ENCODE data around the gene TIMP2. TPM values are rescaled to one million over a fixed set of nuclear protein-coding genes. Genes with fewer than 3 reads are reported as not detected.

Gene TIMP2
- total RNA-seq, 2 experiments from 2014 or later: 0.35 to 0.43 TPM

DNA sequence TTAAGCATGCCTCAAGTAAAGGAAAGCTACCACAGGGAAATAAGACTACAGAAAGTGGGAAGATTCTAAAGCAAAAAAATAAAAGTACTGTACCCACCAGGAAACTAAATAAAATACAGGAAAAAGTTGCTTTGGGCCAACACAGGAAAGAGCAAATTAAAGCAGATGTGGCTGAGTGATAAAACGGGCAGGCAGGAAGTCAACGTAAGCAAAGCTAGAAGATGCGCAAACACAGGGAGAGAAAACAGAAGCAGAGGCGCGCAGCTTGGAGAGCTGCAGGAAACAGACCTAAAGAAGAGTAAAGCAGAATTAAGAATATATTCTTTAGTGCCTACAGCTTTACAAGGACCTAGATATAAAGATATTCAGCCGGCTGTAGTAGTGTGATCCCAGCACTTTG lies 106.3 kb downstream of the TIMP2 start:
- Mint-ChIP-seq H3K4me1 (ENCODE audit: low read depth) (peaks cover 53% of the 10 kb centered on the region), H3K27ac (peak overlapping the region; percentile 85), H3K9me3 (no peaks in the 10 kb centered on the region), H3K4me3 (peak overlapping the region; percentile 45), H3K27me3 (ENCODE audit: low read depth) (no peaks in the 10 kb centered on the region), H3K36me3 (ENCODE audit: low read depth) (peaks cover 68% of the 10 kb centered on the region)
- CTCF ChIA-PET: interaction anchor here (0.7 to 2.0 kb wide), 5 partner anchors 20 to 112 kb away, joined by 3 to 5 read pairs (median 4); partner anchors contain the start of gene USP36
- peak; percentile 66 for DNase-seq
- intact Hi-C loops (cut with micrococcal nuclease): loop anchor here (1.0 kb wide), 1 partner anchor 22 kb away; no protein-coding TSS in a partner anchor

DNA sequence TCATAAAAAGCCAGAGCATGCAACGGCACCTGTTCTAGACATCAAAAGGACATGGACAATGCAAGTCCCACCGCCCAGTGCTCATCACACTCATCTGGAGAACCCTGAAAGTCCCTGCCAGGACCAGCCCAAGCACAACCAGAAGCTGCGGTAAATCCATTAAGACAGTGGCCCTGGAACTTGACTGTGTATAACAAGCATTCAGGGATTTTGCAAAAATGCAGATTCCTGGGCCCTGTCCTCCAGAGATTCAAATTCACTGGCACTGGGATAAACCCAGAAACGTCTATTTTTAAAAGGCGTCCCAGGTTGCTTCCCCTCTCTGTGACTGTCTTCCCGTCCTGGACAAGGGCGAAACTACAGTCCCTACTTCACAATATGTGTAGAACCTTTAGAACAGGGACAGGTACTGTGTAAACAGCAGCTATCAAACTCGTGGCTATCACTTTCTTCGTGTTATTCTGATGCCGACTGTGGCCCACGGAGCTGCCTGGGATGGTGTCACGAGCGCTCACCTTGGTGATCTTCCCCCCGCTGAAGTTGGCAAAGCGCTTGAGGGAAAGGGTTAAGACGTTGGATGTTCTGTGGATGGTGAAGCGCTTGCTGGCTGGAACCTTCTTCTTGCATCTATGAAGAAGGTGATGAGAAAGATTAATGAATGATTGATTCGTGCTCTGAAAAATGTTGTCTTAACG lies 106.9 kb downstream of the TIMP2 start:
- intact Hi-C loops (cut with micrococcal nuclease): no loop called here
- Mint-ChIP-seq H3K27ac (peak overlapping the region; percentile 86), H3K4me3 (peak overlapping the region; percentile 45), H3K27me3 (ENCODE audit: low read depth) (no peaks in the 10 kb centered on the region), H3K9me3 (no peaks in the 10 kb centered on the region), H3K4me1 (ENCODE audit: low read depth) (peaks cover 50% of the 10 kb centered on the region), H3K36me3 (ENCODE audit: low read depth) (peaks cover 68% of the 10 kb centered on the region)
- CTCF ChIA-PET: interaction anchor here (1.1 to 2.0 kb wide), 3 partner anchors 23 to 111 kb away, joined by 3 to 5 read pairs (median 4); partner anchors contain the start of gene USP36
- no peak for DNase-seq

DNA sequence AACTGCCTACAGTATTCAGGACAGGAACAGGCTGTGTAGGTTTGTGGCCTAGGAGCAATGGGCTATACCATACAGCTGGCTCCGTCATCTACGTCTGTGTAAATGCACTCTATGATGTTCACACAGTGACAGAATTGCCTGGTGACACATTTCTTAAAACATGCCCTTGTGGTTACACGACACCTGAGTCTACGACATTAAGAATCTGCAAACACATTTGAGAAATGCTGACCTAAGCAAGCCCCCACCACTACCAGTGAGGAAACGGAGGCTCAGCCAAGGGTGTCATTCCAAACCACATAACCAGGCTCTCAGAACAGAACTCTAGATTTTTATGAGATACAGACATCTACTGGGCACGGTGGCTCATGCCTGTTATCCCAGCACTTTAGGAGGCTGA lies 108.1 kb downstream of the TIMP2 start:
- H3K4me1 Mint-ChIP-seq (ENCODE audit: low read depth): peaks cover 47% of the 10 kb centered on the region
- peak overlapping the region; percentile 86 for H3K27ac Mint-ChIP-seq
- peak; percentile 82 for DNase-seq
- no peaks in the 10 kb centered on the region for H3K27me3 Mint-ChIP-seq (ENCODE audit: low read depth)
- H3K4me3 Mint-ChIP-seq: no peak overlapping the region
- CTCF ChIA-PET: no interaction called here
- intact Hi-C loops (cut with micrococcal nuclease): loop anchor here (1.0 to 2.0 kb wide), 2 partner anchors 38 to 69 kb away; no protein-coding TSS in a partner anchor
- H3K9me3 Mint-ChIP-seq: no peaks in the 10 kb centered on the region
- peaks cover 66% of the 10 kb centered on the region for H3K36me3 Mint-ChIP-seq (ENCODE audit: low read depth)

DNA sequence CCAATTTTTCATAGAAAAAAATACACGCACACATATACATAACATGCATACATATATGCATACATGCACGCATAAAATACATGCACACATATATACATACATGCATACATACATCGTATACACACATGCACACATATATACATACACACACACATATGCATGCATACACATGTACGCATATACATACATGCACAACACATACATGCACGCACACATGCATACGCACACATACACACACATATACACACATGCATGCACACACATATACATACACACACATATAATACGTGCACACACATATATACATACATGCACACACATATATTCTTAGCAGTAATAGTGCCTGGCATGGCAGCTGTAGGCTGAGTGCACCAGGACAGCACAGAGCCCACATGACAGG lies 109.5 kb downstream of the TIMP2 start:
- CTCF ChIA-PET: no interaction called here
- H3K4me3 Mint-ChIP-seq: no peak overlapping the region
- DNase-seq: no peak
- H3K4me1 Mint-ChIP-seq (ENCODE audit: low read depth): peaks cover 39% of the 10 kb centered on the region
- peaks cover 67% of the 10 kb centered on the region for H3K36me3 Mint-ChIP-seq (ENCODE audit: low read depth)
- H3K27me3 Mint-ChIP-seq (ENCODE audit: low read depth): no peaks in the 10 kb centered on the region
- no peak overlapping the region for H3K27ac Mint-ChIP-seq
- no peaks in the 10 kb centered on the region for H3K9me3 Mint-ChIP-seq
- intact Hi-C loops (cut with micrococcal nuclease): loop anchor here (2.0 kb wide), 1 partner anchor 37 kb away; no protein-coding TSS in a partner anchor

DNA sequence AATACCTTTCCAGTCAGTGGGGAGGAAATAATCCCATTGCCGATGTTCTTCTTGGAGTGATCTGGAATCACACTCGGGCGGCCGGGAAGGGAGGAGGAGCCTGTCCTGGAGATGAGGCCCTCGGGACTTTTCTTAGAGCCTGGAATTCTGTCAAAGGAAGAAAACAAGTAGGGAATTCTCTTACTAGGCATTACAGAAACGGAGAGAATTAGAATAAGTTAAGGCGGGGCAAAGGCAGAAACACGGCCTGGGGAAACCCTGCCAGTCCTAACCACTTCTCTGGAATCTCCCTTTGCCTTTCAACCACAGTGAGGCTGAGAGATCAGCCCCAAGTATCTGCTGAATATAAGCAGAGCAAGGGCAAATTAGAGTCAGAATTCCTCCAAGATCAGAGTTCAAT lies 112.3 kb downstream of the TIMP2 start:
- no peaks in the 10 kb centered on the region for H3K27me3 Mint-ChIP-seq (ENCODE audit: low read depth)
- intact Hi-C loops (cut with micrococcal nuclease): no loop called here
- no peak for DNase-seq
- peaks cover 63% of the 10 kb centered on the region for H3K36me3 Mint-ChIP-seq (ENCODE audit: low read depth)
- H3K4me3 Mint-ChIP-seq: no peak overlapping the region
- H3K27ac Mint-ChIP-seq: peak overlapping the region; percentile 46
- peaks cover 24% of the 10 kb centered on the region for H3K4me1 Mint-ChIP-seq (ENCODE audit: low read depth)
- H3K9me3 Mint-ChIP-seq: no peaks in the 10 kb centered on the region
- CTCF ChIA-PET: no interaction called here

DNA sequence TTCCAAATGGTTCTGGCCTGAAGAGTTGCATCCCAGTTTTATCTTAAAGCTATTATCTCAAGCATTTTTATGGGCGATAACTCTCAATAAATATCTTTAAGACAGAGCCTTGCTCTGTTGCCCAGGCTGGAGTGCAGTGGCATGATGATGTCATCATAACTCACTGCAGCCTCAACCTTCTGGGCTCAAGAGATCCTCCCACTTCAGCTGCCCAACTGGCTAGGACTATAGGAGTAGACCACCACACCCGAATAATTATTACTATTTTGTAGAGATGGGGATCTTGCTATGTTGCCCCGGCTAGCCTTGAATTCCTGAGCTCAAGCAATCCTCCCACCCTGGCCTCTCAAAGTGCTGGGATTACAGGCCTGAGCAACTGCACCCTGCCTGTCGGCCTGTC lies 117.0 kb downstream of the TIMP2 start:
- intact Hi-C loops (cut with micrococcal nuclease): no loop called here
- H3K4me1 Mint-ChIP-seq (ENCODE audit: low read depth): peaks cover 43% of the 10 kb centered on the region
- peaks cover 65% of the 10 kb centered on the region for H3K36me3 Mint-ChIP-seq (ENCODE audit: low read depth)
- no peaks in the 10 kb centered on the region for H3K9me3 Mint-ChIP-seq
- H3K27ac Mint-ChIP-seq: no peak overlapping the region
- CTCF ChIA-PET: interaction anchor here (0.8 to 0.9 kb wide), 2 partner anchors 80 to 311 kb away, joined by 3 to 4 read pairs; no protein-coding TSS in a partner anchor
- no peak for DNase-seq
- H3K4me3 Mint-ChIP-seq: no peak overlapping the region
- H3K27me3 Mint-ChIP-seq (ENCODE audit: low read depth): no peaks in the 10 kb centered on the region

DNA sequence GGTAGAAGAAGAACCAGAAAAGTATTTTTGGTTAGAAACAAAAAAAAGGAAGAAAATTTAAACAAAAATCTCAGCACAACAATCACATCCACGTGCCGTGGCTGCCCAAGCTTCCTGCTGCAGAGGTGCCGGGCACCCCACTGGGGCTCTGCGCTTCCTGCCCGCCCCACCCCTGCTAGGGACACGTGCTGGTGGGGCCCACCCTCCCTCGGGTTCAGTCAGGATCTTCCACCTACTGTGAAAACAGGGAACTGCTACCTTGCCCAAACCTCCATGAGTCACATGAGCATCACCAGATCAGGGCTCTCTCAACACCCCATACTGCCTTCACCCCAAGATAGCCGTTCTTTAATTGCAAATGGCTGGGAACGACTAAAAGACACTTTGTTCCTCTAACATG lies 118.7 kb downstream of the TIMP2 start:
- Mint-ChIP-seq H3K4me1 (ENCODE audit: low read depth) (peaks cover 41% of the 10 kb centered on the region), H3K4me3 (no peak overlapping the region), H3K27me3 (ENCODE audit: low read depth) (no peaks in the 10 kb centered on the region), H3K9me3 (no peaks in the 10 kb centered on the region), H3K36me3 (ENCODE audit: low read depth) (peaks cover 61% of the 10 kb centered on the region), H3K27ac (peak overlapping the region; percentile 51)
- intact Hi-C loops (cut with micrococcal nuclease): no loop called here
- CTCF ChIA-PET: no interaction called here
- peak; percentile 58 for DNase-seq

DNA sequence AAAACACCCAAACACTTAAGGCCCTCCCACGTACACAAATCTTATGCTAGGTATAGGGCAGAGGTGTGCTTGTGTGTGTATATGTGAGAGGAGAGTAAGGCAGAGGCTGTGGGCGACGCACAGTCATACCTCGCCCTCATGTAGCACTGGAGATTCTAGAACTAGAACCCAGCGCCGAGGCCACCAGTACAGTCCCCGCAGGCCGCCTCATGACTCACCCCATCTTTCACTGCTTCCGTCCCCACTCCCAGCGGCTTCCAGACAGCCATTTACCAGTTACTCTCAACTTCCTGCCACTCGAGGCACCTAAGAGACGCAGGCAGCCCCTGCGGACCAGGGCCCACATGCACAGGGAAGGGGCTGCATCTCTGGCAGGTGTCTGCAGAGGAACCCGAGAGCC lies 119.9 kb downstream of the TIMP2 start:
- no peak overlapping the region for H3K4me3 Mint-ChIP-seq
- H3K36me3 Mint-ChIP-seq (ENCODE audit: low read depth): peaks cover 65% of the 10 kb centered on the region
- intact Hi-C loops (cut with micrococcal nuclease): no loop called here
- no peaks in the 10 kb centered on the region for H3K27me3 Mint-ChIP-seq (ENCODE audit: low read depth)
- H3K27ac Mint-ChIP-seq: peak overlapping the region; percentile 76
- DNase-seq: peak; percentile 64
- CTCF ChIA-PET: no interaction called here
- peaks cover 47% of the 10 kb centered on the region for H3K4me1 Mint-ChIP-seq (ENCODE audit: low read depth)
- no peaks in the 10 kb centered on the region for H3K9me3 Mint-ChIP-seq

DNA sequence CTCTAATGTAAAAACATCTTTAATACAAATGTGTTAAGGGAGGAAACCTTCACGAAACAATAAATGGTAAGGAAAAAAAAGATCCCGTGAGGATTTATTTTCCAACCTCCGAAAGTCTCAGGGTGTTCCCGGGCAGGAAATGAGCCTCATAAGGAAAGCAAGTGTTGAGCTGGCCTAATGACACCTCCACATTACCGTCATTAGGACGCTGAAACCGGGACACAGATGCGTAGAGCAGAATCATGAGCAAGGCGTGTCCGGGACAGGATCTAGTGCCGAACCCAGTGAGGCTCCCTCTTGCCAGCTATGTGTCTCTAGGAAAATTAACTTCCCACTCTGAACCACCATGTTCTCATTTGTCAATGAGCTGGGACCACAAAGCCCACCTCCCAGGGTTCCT lies 120.4 kb downstream of the TIMP2 start:
- H3K4me3 Mint-ChIP-seq: no peak overlapping the region
- H3K27me3 Mint-ChIP-seq (ENCODE audit: low read depth): no peaks in the 10 kb centered on the region
- intact Hi-C loops (cut with micrococcal nuclease): no loop called here
- peaks cover 52% of the 10 kb centered on the region for H3K4me1 Mint-ChIP-seq (ENCODE audit: low read depth)
- H3K27ac Mint-ChIP-seq: peak overlapping the region; percentile 76
- CTCF ChIA-PET: interaction anchor here (0.9 kb wide), 1 partner anchor 98 kb away, joined by 3 read pairs; no protein-coding TSS in a partner anchor
- H3K36me3 Mint-ChIP-seq (ENCODE audit: low read depth): peaks cover 66% of the 10 kb centered on the region
- DNase-seq: peak; percentile 33
- no peaks in the 10 kb centered on the region for H3K9me3 Mint-ChIP-seq

DNA sequence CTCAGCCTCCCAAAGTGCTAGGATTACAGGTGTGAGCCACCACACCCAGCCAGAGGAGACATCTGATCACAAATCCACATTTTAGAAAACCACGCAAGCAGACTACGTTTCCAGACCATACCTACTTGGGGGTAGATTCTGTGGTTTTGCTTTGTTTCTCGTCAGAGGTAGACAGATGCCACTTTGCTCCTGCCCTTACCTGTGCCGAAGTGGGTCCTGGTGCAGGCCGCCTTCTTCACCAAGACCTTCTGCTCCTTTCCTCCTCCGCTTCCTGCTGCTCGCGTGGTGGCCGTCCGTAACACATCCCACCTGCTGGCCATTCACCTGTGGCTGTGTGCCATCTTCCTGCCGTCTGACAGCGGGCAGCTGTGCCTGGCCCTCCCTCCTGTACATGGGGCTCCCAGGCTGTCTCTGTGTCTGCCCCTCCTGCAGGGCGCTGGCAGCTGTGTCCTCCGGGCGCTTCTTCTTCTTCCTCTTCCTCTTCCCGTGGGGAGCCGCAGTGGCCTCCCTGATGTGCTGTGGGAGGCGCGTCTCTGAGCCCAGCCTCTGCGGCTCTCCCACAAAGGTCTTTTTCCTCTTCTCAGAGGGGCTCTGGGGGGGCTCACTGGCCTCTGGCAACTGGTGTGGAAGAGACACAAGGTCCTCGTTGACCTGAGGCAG lies 121.9 kb downstream of the TIMP2 start:
- H3K36me3 Mint-ChIP-seq (ENCODE audit: low read depth): peaks cover 70% of the 10 kb centered on the region
- no peaks in the 10 kb centered on the region for H3K27me3 Mint-ChIP-seq (ENCODE audit: low read depth)
- H3K9me3 Mint-ChIP-seq: no peaks in the 10 kb centered on the region
- intact Hi-C loops (cut with micrococcal nuclease): no loop called here
- no peak for DNase-seq
- H3K4me1 Mint-ChIP-seq (ENCODE audit: low read depth): peaks cover 58% of the 10 kb centered on the region
- peak overlapping the region; percentile 66 for H3K27ac Mint-ChIP-seq
- H3K4me3 Mint-ChIP-seq: no peak overlapping the region
- CTCF ChIA-PET: no interaction called here
